ENCODE measurements around the gene WIPI1. TPM values are rescaled to one million over a fixed set of nuclear protein-coding genes. Genes with fewer than 3 reads are reported as not detected.

Gene WIPI1
- total and polyA plus RNA-seq, 10 of the 15 experiments (the other 5 are each of a cell fraction or from before 2014, with no cell fraction given) = 6.5 to 44.5 (median 26.2) TPM

DNA sequence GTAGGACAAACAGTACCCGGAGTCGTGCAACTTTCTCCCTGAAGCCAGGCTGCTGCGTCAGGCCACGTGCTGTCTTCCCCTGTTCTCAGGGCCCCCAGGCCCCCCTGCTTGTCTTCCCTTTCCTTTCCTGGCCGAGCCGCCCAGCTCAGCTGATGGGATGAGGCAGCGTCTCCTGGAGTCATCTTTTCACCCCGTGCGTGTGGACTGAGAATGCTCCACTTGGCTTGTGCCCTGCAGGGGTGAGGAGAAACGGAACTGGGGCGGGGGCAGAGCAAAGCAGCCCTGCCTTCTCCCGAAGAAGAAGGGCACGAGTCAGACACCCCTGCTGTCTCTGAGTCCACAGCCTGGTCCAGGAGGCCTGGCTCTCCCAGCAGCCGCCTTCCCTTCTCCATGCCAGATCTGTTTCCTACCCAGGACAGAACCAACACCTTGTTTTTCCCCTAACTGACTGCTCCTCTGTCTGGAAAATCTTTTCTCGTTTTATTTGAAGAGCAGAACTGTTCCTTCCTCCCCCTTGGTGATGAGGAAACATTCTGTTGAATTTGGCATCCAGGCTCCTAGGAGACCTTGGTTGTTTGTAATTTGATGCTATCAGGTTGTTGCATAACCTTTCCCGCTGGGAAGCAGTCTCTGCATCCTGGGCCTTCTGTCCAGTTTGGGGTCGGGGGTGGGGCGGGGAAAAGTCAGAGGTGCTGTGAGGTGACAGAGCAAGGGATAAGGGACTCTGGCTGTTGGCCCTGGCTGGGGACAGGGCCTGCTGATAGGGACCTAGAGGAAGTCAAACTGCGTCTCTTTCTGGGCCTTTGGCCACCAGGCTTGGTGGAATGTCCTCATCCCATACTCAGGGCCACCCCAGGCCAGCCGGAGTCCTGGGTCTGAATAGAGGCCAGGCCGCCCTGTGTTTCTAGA is 78.8 kb downstream of the WIPI1 start:
- SMC1A ChIA-PET (ENCODE audit: uncharacterized antibody, unreplicated experiment) = no interaction called here
- ATAC-seq (no peak), FAIRE-seq (no peak), DNase-seq (ENCODE audit: low read depth, low spot score) (no peak)
- Histone ChIP-seq H3K27ac (ENCODE audit: control insufficient read depth, insufficient read depth) (no peak overlapping the region), H3K9me3 (replicated peaks; ENCODE audit: control insufficient read depth, insufficient read depth, low read length) (no peaks in the 10 kb centered on the region), H4K20me1 (ENCODE audit: control insufficient read depth, insufficient read depth) (no peaks in the 10 kb centered on the region), H3K79me2 (ENCODE audit: control insufficient read depth, insufficient read depth, low read length) (no peaks in the 10 kb centered on the region), H3K36me3 (ENCODE audit: control insufficient read depth in 2 of 2, insufficient read depth in 2 of 2, low read length in 1 of 2) (no peaks in the 10 kb centered on the region), H3K4me2 (ENCODE audit: control insufficient read depth, insufficient read depth) (no peak overlapping the region), H3K4me3 (no peak overlapping the region), H3K9ac (ENCODE audit: control insufficient read depth, insufficient read depth, low read length) (no peak overlapping the region), H3K4me1 (ENCODE audit: control insufficient read depth, insufficient read depth, low read length) (no peaks in the 10 kb centered on the region), H2AFZ (ENCODE audit: control insufficient read depth, low read depth, low read length) (no peak overlapping the region), H3K27me3 (replicated peaks in 1 of 2; ENCODE audit: control insufficient read depth in 2 of 2, insufficient read depth in 2 of 2, low read length in 1 of 2) (no peaks in the 10 kb centered on the region; a peak in 1 of 4 replicates)
- intact Hi-C loops (cut with micrococcal nuclease; ENCODE audit: unreplicated experiment) = no loop called here
- RAD21 ChIA-PET (ENCODE audit: unreplicated experiment) = interaction anchor here (0.7 kb wide), 1 partner anchor 25 kb away, joined by 3 read pairs; no protein-coding TSS in a partner anchor
- POLR2A ChIA-PET = no interaction called here
- WGBS (ENCODE audit: insufficient coverage, insufficient replicate concordance, low lambda C conversion rate, missing lambda C conversion rate) = 57% methylated on average over 21 of the region's 21 CpGs
- CTCF ChIA-PET = no interaction called here
- in situ Hi-C loops (cut with MboI) = no loop called here
- no TSS peak for BruUV-seq (replicated peaks)
- TF ChIP-seq NRF1 (conservative IDR thresholded peaks at IDR 0.05; ENCODE audit: low read depth, low read length) (no peak), ZNF384 (IDR thresholded peaks at IDR 0.05; ENCODE audit: borderline replicate concordance, low read depth, low read length) (no peak), EP300 (IDR thresholded peaks at IDR 0.05; ENCODE audit: borderline replicate concordance in 1 of 2, control insufficient read depth in 1 of 2, low read depth in 2 of 2, low read length in 2 of 2) (no peak), POLR2AphosphoS5 (IDR thresholded peaks at IDR 0.05; ENCODE audit: low read length) (no peak), SMAD5 (IDR thresholded peaks at IDR 0.05; ENCODE audit: low read depth) (no peak), JUNB (IDR thresholded peaks at IDR 0.05) (no peak), RFX5 (IDR thresholded peaks at IDR 0.05; ENCODE audit: low read depth, low read length) (no peak), ZNF207 (IDR thresholded peaks at IDR 0.05; ENCODE audit: borderline replicate concordance) (no peak), NFIC (IDR thresholded peaks at IDR 0.05; ENCODE audit: low read depth, low read length) (no peak), POLR2A (IDR thresholded peaks at IDR 0.05; ENCODE audit: low read depth, low read length) (no peak)
- TF ChIP-seq, protein P1, sequence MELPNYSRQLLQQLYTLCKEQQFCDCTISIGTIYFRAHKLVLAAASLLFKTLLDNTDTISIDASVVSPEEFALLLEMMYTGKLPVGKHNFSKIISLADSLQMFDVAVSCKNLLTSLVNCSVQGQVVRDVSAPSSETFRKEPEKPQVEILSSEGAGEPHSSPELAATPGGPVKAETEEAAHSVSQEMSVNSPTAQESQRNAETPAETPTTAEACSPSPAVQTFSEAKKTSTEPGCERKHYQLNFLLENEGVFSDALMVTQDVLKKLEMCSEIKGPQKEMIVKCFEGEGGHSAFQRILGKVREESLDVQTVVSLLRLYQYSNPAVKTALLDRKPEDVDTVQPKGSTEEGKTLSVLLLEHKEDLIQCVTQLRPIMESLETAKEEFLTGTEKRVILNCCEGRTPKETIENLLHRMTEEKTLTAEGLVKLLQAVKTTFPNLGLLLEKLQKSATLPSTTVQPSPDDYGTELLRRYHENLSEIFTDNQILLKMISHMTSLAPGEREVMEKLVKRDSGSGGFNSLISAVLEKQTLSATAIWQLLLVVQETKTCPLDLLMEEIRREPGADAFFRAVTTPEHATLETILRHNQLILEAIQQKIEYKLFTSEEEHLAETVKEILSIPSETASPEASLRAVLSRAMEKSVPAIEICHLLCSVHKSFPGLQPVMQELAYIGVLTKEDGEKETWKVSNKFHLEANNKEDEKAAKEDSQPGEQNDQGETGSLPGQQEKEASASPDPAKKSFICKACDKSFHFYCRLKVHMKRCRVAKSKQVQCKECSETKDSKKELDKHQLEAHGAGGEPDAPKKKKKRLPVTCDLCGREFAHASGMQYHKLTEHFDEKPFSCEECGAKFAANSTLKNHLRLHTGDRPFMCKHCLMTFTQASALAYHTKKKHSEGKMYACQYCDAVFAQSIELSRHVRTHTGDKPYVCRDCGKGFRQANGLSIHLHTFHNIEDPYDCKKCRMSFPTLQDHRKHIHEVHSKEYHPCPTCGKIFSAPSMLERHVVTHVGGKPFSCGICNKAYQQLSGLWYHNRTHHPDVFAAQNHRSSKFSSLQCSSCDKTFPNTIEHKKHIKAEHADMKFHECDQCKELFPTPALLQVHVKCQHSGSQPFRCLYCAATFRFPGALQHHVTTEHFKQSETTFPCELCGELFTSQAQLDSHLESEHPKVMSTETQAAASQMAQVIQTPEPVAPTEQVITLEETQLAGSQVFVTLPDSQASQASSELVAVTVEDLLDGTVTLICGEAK (IDR thresholded peaks at IDR 0.05; ENCODE audit: borderline replicate concordance) = no peak
- TF ChIP-seq, protein P2, sequence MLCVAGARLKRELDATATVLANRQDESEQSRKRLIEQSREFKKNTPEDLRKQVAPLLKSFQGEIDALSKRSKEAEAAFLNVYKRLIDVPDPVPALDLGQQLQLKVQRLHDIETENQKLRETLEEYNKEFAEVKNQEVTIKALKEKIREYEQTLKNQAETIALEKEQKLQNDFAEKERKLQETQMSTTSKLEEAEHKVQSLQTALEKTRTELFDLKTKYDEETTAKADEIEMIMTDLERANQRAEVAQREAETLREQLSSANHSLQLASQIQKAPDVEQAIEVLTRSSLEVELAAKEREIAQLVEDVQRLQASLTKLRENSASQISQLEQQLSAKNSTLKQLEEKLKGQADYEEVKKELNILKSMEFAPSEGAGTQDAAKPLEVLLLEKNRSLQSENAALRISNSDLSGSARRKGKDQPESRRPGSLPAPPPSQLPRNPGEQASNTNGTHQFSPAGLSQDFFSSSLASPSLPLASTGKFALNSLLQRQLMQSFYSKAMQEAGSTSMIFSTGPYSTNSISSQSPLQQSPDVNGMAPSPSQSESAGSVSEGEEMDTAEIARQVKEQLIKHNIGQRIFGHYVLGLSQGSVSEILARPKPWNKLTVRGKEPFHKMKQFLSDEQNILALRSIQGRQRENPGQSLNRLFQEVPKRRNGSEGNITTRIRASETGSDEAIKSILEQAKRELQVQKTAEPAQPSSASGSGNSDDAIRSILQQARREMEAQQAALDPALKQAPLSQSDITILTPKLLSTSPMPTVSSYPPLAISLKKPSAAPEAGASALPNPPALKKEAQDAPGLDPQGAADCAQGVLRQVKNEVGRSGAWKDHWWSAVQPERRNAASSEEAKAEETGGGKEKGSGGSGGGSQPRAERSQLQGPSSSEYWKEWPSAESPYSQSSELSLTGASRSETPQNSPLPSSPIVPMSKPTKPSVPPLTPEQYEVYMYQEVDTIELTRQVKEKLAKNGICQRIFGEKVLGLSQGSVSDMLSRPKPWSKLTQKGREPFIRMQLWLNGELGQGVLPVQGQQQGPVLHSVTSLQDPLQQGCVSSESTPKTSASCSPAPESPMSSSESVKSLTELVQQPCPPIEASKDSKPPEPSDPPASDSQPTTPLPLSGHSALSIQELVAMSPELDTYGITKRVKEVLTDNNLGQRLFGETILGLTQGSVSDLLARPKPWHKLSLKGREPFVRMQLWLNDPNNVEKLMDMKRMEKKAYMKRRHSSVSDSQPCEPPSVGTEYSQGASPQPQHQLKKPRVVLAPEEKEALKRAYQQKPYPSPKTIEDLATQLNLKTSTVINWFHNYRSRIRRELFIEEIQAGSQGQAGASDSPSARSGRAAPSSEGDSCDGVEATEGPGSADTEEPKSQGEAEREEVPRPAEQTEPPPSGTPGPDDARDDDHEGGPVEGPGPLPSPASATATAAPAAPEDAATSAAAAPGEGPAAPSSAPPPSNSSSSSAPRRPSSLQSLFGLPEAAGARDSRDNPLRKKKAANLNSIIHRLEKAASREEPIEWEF (IDR thresholded peaks at IDR 0.05; ENCODE audit: insufficient replicate concordance, low read depth, low read length) = no peak
- TF ChIP-seq, protein P3, sequence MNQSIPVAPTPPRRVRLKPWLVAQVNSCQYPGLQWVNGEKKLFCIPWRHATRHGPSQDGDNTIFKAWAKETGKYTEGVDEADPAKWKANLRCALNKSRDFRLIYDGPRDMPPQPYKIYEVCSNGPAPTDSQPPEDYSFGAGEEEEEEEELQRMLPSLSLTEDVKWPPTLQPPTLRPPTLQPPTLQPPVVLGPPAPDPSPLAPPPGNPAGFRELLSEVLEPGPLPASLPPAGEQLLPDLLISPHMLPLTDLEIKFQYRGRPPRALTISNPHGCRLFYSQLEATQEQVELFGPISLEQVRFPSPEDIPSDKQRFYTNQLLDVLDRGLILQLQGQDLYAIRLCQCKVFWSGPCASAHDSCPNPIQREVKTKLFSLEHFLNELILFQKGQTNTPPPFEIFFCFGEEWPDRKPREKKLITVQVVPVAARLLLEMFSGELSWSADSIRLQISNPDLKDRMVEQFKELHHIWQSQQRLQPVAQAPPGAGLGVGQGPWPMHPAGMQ (IDR thresholded peaks at IDR 0.05; ENCODE audit: borderline replicate concordance) = no peak
